ENCODE results near the gene NID2. TPM values are rescaled to one million over a fixed set of nuclear protein-coding genes. Genes with fewer than 3 reads are reported as not detected.

NID2 gene
- total RNA-seq, 1 experiment from 2014 or later = 12.6 TPM

DNA sequence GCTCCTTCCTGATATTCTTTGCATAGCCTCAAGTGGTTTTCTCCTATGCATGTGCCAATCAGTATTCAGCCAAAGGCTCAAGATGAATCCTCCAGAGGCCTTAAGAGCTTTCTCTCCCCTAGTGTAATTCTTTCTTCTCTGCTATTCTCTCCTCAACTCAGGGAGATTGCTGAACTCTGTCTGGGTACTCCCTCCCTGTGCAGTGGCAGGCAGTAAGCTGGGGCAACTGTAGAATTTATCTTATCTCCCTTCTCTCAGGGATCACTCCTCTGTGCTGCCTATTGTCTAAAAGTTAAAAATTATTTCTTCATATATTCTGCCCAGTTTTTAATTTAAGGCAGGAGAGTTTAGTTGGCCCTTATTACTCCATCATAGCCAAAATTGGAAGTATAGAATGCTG is 108.0 kb downstream of the NID2 start:
- Histone ChIP-seq H3K27ac (ENCODE audit: low read depth, low read length, poor library complexity, severe bottlenecking) (no peak overlapping the region), H3K4me3 (ENCODE audit: low read depth, low read length, poor library complexity, severe bottlenecking) (no peak overlapping the region), H3K36me3 (ENCODE audit: insufficient read depth, low read length, poor library complexity, severe bottlenecking) (no peaks in the 10 kb centered on the region), H3K9me3 (ENCODE audit: low read depth, low read length, poor library complexity, severe bottlenecking) (peaks cover 21% of the 10 kb centered on the region), H3K27me3 (replicated peaks; ENCODE audit: insufficient read depth, low read depth, low read length, poor library complexity) (no peaks in the 10 kb centered on the region), H3K4me1 (ENCODE audit: insufficient read depth, low read length, poor library complexity, severe bottlenecking) (peaks cover 16% of the 10 kb centered on the region)
- DNase-seq (ENCODE audit: low spot score) = no peak
- TF ChIP-seq EZH2 (IDR thresholded peaks at IDR 0.05; ENCODE audit: borderline replicate concordance, low read depth, low read length, poor library complexity, severe bottlenecking) = no peak
- TF ChIP-seq, protein P1, sequence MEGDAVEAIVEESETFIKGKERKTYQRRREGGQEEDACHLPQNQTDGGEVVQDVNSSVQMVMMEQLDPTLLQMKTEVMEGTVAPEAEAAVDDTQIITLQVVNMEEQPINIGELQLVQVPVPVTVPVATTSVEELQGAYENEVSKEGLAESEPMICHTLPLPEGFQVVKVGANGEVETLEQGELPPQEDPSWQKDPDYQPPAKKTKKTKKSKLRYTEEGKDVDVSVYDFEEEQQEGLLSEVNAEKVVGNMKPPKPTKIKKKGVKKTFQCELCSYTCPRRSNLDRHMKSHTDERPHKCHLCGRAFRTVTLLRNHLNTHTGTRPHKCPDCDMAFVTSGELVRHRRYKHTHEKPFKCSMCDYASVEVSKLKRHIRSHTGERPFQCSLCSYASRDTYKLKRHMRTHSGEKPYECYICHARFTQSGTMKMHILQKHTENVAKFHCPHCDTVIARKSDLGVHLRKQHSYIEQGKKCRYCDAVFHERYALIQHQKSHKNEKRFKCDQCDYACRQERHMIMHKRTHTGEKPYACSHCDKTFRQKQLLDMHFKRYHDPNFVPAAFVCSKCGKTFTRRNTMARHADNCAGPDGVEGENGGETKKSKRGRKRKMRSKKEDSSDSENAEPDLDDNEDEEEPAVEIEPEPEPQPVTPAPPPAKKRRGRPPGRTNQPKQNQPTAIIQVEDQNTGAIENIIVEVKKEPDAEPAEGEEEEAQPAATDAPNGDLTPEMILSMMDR (conservative IDR thresholded peaks at IDR 0.05; ENCODE audit: low read depth, low read length) = no peak
- CTCF ChIA-PET = no interaction called here
- no TSS peak for BruUV-seq (replicated peaks)
- intact Hi-C loops (cut with micrococcal nuclease; ENCODE audit: unreplicated experiment) = no loop called here
- POLR2A ChIA-PET (ENCODE audit: low non-redundant PET) = no interaction called here

DNA sequence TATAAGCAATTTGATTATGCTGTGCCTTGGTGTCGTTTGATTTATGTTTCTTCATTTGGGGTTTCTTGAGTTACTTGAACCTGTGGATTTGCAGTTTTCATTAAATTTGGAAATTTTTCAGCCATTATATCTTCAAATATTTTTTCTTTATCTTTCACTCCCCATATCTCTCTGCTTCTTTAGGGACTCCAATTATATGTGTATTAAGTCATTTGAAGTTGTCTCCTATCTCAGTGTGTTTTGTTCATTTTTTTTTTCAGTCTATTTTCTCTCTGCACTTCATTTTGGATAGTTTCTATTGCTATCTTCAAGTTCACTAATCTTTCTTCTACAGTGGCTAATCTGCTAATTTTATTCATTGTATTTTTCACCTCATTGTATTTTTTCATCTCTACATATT is 108.9 kb downstream of the NID2 start:
- CTCF ChIA-PET = no interaction called here
- TF ChIP-seq, protein P1 (conservative IDR thresholded peaks at IDR 0.05; ENCODE audit: low read depth, low read length) = no peak
- no peak for TF ChIP-seq EZH2 (IDR thresholded peaks at IDR 0.05; ENCODE audit: borderline replicate concordance, low read depth, low read length, poor library complexity, severe bottlenecking)

DNA sequence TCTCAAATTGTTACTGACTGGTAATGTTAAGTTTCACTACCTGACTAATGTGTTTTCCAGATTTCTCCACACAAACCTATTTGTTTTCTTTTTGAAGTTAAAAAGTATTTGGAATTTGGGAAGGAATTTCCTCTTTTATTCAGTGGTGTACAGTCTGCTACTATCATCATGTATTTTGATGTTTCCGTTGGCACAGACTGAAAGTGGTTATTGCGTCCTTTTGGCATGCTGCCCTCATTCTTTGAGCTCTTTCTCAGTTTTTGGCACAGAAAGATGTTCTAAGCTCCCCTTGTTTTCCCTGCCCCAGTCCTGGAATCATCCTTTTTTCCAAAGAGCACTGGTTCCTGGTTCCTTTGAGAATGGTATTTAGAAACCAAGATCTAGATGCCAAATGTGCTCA is 110.9 kb downstream of the NID2 start:
- H3K36me3 ChIP-seq (ENCODE audit: insufficient read depth, low read length, poor library complexity, severe bottlenecking) = no peaks in the 10 kb centered on the region
- ChIA-PET POLR2A (ENCODE audit: low non-redundant PET) (no interaction called here), CTCF (interaction anchor here (0.7 kb wide), 1 partner anchor 134 kb away, joined by 4 read pairs; no protein-coding TSS in a partner anchor)
- H3K9me3 ChIP-seq (ENCODE audit: low read depth, low read length, poor library complexity, severe bottlenecking) = peaks cover 21% of the 10 kb centered on the region
- peaks cover 9% of the 10 kb centered on the region for H3K4me1 ChIP-seq (ENCODE audit: insufficient read depth, low read length, poor library complexity, severe bottlenecking)
- peak; percentile 17 for DNase-seq (ENCODE audit: low spot score)
- H3K27me3 ChIP-seq (replicated peaks; ENCODE audit: insufficient read depth, low read depth, low read length, poor library complexity) = no peaks in the 10 kb centered on the region
- no peak overlapping the region for H3K4me3 ChIP-seq (ENCODE audit: low read depth, low read length, poor library complexity, severe bottlenecking)
- TF ChIP-seq, protein P1 (conservative IDR thresholded peaks at IDR 0.05; ENCODE audit: low read depth, low read length) = no peak
- no peak for TF ChIP-seq EZH2 (IDR thresholded peaks at IDR 0.05; ENCODE audit: borderline replicate concordance, low read depth, low read length, poor library complexity, severe bottlenecking)
- BruUV-seq (replicated peaks) = no TSS peak
- intact Hi-C loops (cut with micrococcal nuclease; ENCODE audit: unreplicated experiment) = no loop called here
- no peak overlapping the region for H3K27ac ChIP-seq (ENCODE audit: low read depth, low read length, poor library complexity, severe bottlenecking)

More for the DNA sequence above, 108.9 kb downstream of the NID2 start:
- Histone ChIP-seq H3K4me1 (ENCODE audit: insufficient read depth, low read length, poor library complexity, severe bottlenecking) (peaks cover 16% of the 10 kb centered on the region), H3K9me3 (ENCODE audit: low read depth, low read length, poor library complexity, severe bottlenecking) (peaks cover 21% of the 10 kb centered on the region), H3K36me3 (ENCODE audit: insufficient read depth, low read length, poor library complexity, severe bottlenecking) (no peaks in the 10 kb centered on the region), H3K27ac (ENCODE audit: low read depth, low read length, poor library complexity, severe bottlenecking) (no peak overlapping the region), H3K27me3 (replicated peaks; ENCODE audit: insufficient read depth, low read depth, low read length, poor library complexity) (no peaks in the 10 kb centered on the region), H3K4me3 (ENCODE audit: low read depth, low read length, poor library complexity, severe bottlenecking) (no peak overlapping the region)
- intact Hi-C loops (cut with micrococcal nuclease; ENCODE audit: unreplicated experiment) = no loop called here
- DNase-seq (ENCODE audit: low spot score) = no peak
- BruUV-seq (replicated peaks) = no TSS peak
- POLR2A ChIA-PET (ENCODE audit: low non-redundant PET) = no interaction called here

Other genes starting within 250 kb of the NID2 start
- gene GNG2, start 208.4 kb downstream of the NID2 start, total RNA-seq (2021) = 18.9 and 19.3 TPM in 2 replicates
- 258 and 267 TPM in 2 replicates for gene RTRAF, start 79.5 kb downstream of the NID2 start, total RNA-seq (2021)
- gene PTGDR, start 198.6 kb upstream of the NID2 start, total RNA-seq (2021) = not detected in 2 replicates
- not detected in 2 replicates for gene PTGER2, start 245.3 kb upstream of the NID2 start, total RNA-seq (2021)

Data from A673 (cell line).